Tibial nerve (tissue), 3 donors: ENCODE data around the gene MKNK1.

ENCODE experiments used
- CTCF ChIP-seq, 5 experiments: fragments of 200-600 bp in 3 of 5; fragments of 450-650 bp in 2 of 5; sonication (generic) in 3 of 5; IDR thresholded peaks; one replicate each; pipeline ENCODE4 v1.5.1; 2016 to 2019; ENCODE audit warnings: antibody characterized with exemption in 5 of 5, mild to moderate bottlenecking in 3 of 5, moderate library complexity in 2 of 5
- POLR2A ChIP-seq, 2 donors: fragments of 450-650 bp; IDR thresholded peaks; one replicate each; pipeline ENCODE4 v1.6.1; 2017; ENCODE audit warnings: antibody characterized with exemption in 2 of 2, mild to moderate bottlenecking in 2 of 2, moderate library complexity in 2 of 2

GRCh38 chr1:46553506-46553905, 50.6 kb downstream of the MKNK1 start:
- TF ChIP-seq POLR2A (IDR thresholded peaks at IDR 0.05) (no peak), CTCF (IDR thresholded peaks at IDR 0.05) (no peak)
